ENCODE data around the gene SLC16A3. TPM values are rescaled to one million over a fixed set of nuclear protein-coding genes. Genes with fewer than 3 reads are reported as not detected.

Gene SLC16A3
- total RNA-seq, 1 experiment from 2014 or later = 28.7 TPM

DNA sequence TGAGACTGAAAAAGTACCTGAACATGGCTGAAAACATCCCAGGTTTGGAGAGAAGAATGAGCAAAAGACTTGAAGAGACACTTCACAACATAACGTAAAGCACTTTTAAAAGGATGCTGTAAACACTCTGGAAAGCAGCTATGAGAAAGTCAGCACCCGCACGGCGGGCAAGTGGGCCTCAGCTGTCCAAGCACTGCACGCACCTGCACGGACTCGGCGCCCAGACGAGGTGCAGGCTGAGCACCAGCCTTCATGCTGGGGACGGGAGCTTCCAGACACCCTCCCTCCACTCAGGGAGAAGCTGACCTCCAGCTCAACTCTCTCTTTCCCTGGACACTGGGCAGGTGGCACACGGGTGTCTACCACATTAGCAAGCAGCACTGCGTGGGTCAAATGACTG is 29.3 kb upstream of the SLC16A3 start:
- no peak for DNase-seq (ENCODE audit: low spot score)
- ATAC-seq = no peak
- no peaks in the 10 kb centered on the region for H3K4me1 Mint-ChIP-seq
- H3K27ac Mint-ChIP-seq = no peak overlapping the region
- ChIA-PET POLR2A (no interaction called here), CTCF (no interaction called here)
- TF ChIP-seq ZNF138 (CRISPR knock-in tag; conservative IDR thresholded peaks at IDR 0.05) (no peak), CBFB (CRISPR knock-in tag; IDR thresholded peaks at IDR 0.05; ENCODE audit: low read depth) (no peak), KAT7 (CRISPR knock-in tag; IDR thresholded peaks at IDR 0.05; ENCODE audit: borderline replicate concordance) (no peak), ESRRA (CRISPR knock-in tag; IDR thresholded peaks at IDR 0.05; ENCODE audit: borderline replicate concordance) (no peak), ATF1 (CRISPR knock-in tag; IDR thresholded peaks at IDR 0.05) (no peak), IRF2 (CRISPR knock-in tag; IDR thresholded peaks at IDR 0.05; ENCODE audit: borderline replicate concordance, low read depth) (no peak), GTF2I (CRISPR knock-in tag; conservative IDR thresholded peaks at IDR 0.05) (no peak), NR2C2 (CRISPR knock-in tag; IDR thresholded peaks at IDR 0.05) (no peak), GRHL2 (CRISPR knock-in tag; IDR thresholded peaks at IDR 0.05; ENCODE audit: insufficient replicate concordance, severe bottlenecking) (no peak), JUN (CRISPR knock-in tag; IDR thresholded peaks at IDR 0.05) (no peak), NR3C1 (CRISPR knock-in tag; conservative IDR thresholded peaks at IDR 0.05; ENCODE audit: low read depth) (no peak), E2F4 (CRISPR knock-in tag; IDR thresholded peaks at IDR 0.05; ENCODE audit: borderline replicate concordance, low read depth) (no peak), ZNF423 (CRISPR knock-in tag; IDR thresholded peaks at IDR 0.05) (no peak), ZNF232 (CRISPR knock-in tag; IDR thresholded peaks at IDR 0.05) (no peak), MXD4 (CRISPR knock-in tag; IDR thresholded peaks at IDR 0.05; ENCODE audit: borderline replicate concordance) (no peak)
- TF ChIP-seq, protein P1, sequence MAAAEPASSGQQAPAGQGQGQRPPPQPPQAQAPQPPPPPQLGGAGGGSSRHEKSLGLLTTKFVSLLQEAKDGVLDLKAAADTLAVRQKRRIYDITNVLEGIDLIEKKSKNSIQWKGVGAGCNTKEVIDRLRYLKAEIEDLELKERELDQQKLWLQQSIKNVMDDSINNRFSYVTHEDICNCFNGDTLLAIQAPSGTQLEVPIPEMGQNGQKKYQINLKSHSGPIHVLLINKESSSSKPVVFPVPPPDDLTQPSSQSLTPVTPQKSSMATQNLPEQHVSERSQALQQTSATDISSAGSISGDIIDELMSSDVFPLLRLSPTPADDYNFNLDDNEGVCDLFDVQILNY (CRISPR knock-in tag; IDR thresholded peaks at IDR 0.05) = no peak
- TF ChIP-seq, protein P2, sequence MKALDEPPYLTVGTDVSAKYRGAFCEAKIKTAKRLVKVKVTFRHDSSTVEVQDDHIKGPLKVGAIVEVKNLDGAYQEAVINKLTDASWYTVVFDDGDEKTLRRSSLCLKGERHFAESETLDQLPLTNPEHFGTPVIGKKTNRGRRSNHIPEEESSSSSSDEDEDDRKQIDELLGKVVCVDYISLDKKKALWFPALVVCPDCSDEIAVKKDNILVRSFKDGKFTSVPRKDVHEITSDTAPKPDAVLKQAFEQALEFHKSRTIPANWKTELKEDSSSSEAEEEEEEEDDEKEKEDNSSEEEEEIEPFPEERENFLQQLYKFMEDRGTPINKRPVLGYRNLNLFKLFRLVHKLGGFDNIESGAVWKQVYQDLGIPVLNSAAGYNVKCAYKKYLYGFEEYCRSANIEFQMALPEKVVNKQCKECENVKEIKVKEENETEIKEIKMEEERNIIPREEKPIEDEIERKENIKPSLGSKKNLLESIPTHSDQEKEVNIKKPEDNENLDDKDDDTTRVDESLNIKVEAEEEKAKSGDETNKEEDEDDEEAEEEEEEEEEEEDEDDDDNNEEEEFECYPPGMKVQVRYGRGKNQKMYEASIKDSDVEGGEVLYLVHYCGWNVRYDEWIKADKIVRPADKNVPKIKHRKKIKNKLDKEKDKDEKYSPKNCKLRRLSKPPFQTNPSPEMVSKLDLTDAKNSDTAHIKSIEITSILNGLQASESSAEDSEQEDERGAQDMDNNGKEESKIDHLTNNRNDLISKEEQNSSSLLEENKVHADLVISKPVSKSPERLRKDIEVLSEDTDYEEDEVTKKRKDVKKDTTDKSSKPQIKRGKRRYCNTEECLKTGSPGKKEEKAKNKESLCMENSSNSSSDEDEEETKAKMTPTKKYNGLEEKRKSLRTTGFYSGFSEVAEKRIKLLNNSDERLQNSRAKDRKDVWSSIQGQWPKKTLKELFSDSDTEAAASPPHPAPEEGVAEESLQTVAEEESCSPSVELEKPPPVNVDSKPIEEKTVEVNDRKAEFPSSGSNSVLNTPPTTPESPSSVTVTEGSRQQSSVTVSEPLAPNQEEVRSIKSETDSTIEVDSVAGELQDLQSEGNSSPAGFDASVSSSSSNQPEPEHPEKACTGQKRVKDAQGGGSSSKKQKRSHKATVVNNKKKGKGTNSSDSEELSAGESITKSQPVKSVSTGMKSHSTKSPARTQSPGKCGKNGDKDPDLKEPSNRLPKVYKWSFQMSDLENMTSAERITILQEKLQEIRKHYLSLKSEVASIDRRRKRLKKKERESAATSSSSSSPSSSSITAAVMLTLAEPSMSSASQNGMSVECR (CRISPR knock-in tag; IDR thresholded peaks at IDR 0.05; ENCODE audit: borderline replicate concordance) = no peak
- TF ChIP-seq, protein P3, sequence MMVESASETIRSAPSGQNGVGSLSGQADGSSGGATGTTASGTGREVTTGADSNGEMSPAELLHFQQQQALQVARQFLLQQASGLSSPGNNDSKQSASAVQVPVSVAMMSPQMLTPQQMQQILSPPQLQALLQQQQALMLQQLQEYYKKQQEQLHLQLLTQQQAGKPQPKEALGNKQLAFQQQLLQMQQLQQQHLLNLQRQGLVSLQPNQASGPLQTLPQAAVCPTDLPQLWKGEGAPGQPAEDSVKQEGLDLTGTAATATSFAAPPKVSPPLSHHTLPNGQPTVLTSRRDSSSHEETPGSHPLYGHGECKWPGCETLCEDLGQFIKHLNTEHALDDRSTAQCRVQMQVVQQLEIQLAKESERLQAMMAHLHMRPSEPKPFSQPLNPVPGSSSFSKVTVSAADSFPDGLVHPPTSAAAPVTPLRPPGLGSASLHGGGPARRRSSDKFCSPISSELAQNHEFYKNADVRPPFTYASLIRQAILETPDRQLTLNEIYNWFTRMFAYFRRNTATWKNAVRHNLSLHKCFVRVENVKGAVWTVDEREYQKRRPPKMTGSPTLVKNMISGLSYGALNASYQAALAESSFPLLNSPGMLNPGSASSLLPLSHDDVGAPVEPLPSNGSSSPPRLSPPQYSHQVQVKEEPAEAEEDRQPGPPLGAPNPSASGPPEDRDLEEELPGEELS (CRISPR knock-in tag; IDR thresholded peaks at IDR 0.05) = no peak
- peaks cover 3% of the 10 kb centered on the region; the same call in 1 of the 2 replicates for H3K36me3 Mint-ChIP-seq
- H3K9me3 Mint-ChIP-seq = no peaks in the 10 kb centered on the region
- no peak overlapping the region for H3K4me3 Mint-ChIP-seq
- no peaks in the 10 kb centered on the region for H3K27me3 Mint-ChIP-seq (ENCODE audit: low read depth)

DNA sequence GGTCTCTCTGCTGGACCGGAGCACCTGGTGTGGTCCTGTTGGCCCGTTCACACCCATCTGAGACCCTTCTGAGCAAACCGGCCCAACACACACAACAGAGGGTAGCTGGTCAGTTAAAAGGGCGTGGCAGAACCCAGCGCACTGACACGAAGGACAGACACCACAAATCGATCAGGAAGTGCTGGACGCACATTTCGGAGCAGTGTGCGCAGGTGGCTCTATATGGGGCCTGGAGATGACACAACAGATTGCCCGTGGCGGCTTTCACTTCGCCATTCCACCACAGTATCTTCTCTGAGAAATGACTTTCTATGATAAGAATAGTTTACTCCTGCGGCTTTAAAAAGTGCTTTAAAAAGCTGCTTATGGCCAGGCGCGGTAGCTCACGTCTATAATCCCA is 28.7 kb upstream of the SLC16A3 start:
- no peak overlapping the region for H3K27ac Mint-ChIP-seq
- peaks cover 3% of the 10 kb centered on the region; the same call in 1 of the 2 replicates for H3K36me3 Mint-ChIP-seq
- H3K9me3 Mint-ChIP-seq = no peaks in the 10 kb centered on the region
- ATAC-seq = no peak
- H3K4me3 Mint-ChIP-seq = no peak overlapping the region
- ChIA-PET POLR2A (no interaction called here), CTCF (interaction anchor here (1.0 to 1.3 kb wide), 2 partner anchors 36 to 46 kb away, joined by 3 to 4 read pairs; no protein-coding TSS in a partner anchor)
- no peaks in the 10 kb centered on the region for H3K27me3 Mint-ChIP-seq (ENCODE audit: low read depth)
- no peak for DNase-seq (ENCODE audit: low spot score)
- no peaks in the 10 kb centered on the region for H3K4me1 Mint-ChIP-seq
- no peak for TF ChIP-seq E2F1 (CRISPR knock-in tag; IDR thresholded peaks at IDR 0.05)
- no peak for TF ChIP-seq ETV6 (CRISPR knock-in tag; IDR thresholded peaks at IDR 0.05)
- TF ChIP-seq SMAD3 (CRISPR knock-in tag; IDR thresholded peaks at IDR 0.05; ENCODE audit: borderline replicate concordance) = no peak
- TF ChIP-seq, protein P2 (CRISPR knock-in tag; IDR thresholded peaks at IDR 0.05; ENCODE audit: borderline replicate concordance) = no peak
- TF ChIP-seq JAZF1 (CRISPR knock-in tag; IDR thresholded peaks at IDR 0.05) = no peak

Measured in WTC11 (cell line).